Measurements from ENCODE around the gene COMMD1. TPM values are rescaled to one million over a fixed set of nuclear protein-coding genes. Genes with fewer than 3 reads are reported as not detected.
A peak's percentile ranks its signal among the peaks of the same experiment; 100 is the strongest.
"Not testable (repeated sequence)": the region's sequence is repeated elsewhere in the genome, so short reads cannot be mapped to it uniquely, and the experiment has no call there.

The COMMD1 gene
- total RNA-seq, 1 experiment from 2014 or later, result 41.4 TPM

DNA sequence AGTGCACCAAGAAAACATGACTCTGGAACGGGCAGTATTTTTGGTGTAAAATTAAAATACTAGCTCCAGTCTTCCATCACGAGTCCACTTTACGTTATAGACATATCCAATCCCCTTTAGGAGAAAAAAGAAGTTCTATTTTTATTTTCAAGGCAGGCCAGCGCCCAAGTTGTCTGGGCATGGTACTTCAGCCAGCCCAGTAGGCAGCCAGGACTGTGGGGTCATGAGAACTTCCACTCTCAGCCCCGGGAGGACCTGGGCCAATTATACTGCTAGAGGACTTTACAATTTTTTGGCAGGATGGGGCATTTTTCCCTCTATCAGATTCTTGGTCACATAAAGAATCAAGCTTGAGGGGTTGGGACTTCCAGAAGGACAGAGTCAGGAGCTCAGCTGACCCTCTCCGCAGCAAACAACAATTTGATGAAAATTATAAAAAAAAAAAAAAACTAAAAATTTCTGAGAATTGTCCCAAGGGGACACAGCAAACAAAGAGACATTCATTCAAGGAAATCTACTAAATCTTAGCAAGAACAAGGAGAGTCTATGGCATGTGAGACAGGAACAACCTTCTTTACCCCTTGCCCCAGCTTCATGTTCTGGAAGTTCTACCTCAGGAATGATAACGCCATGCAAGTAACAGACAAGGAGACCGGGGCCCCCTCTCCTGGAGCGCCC lies 253.1 kb downstream of the COMMD1 start:
- intact Hi-C loops (cut with micrococcal nuclease; ENCODE audit: unreplicated experiment), result no loop called here
- POLR2A ChIA-PET (ENCODE audit: low non-redundant PET), result no interaction called here
- no TSS peak for BruUV-seq (replicated peaks)
- CTCF ChIA-PET, result no interaction called here
- H3K9me3 ChIP-seq (ENCODE audit: low read depth, low read length, poor library complexity, severe bottlenecking), result no peaks in the 10 kb centered on the region
- H3K4me3 ChIP-seq (ENCODE audit: low read depth, low read length, poor library complexity, severe bottlenecking), result no peak overlapping the region
- no peak for DNase-seq (ENCODE audit: low spot score)
- no peaks in the 10 kb centered on the region for H3K36me3 ChIP-seq (ENCODE audit: insufficient read depth, low read length, poor library complexity, severe bottlenecking)
- TF ChIP-seq, protein P1, sequence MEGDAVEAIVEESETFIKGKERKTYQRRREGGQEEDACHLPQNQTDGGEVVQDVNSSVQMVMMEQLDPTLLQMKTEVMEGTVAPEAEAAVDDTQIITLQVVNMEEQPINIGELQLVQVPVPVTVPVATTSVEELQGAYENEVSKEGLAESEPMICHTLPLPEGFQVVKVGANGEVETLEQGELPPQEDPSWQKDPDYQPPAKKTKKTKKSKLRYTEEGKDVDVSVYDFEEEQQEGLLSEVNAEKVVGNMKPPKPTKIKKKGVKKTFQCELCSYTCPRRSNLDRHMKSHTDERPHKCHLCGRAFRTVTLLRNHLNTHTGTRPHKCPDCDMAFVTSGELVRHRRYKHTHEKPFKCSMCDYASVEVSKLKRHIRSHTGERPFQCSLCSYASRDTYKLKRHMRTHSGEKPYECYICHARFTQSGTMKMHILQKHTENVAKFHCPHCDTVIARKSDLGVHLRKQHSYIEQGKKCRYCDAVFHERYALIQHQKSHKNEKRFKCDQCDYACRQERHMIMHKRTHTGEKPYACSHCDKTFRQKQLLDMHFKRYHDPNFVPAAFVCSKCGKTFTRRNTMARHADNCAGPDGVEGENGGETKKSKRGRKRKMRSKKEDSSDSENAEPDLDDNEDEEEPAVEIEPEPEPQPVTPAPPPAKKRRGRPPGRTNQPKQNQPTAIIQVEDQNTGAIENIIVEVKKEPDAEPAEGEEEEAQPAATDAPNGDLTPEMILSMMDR (conservative IDR thresholded peaks at IDR 0.05; ENCODE audit: low read depth, low read length), result no peak
- TF ChIP-seq EZH2 (IDR thresholded peaks at IDR 0.05; ENCODE audit: borderline replicate concordance, low read depth, low read length, poor library complexity, severe bottlenecking), result no peak
- no peaks in the 10 kb centered on the region for H3K27me3 ChIP-seq (replicated peaks; ENCODE audit: insufficient read depth, low read depth, low read length, poor library complexity)
- peaks cover 8% of the 10 kb centered on the region for H3K4me1 ChIP-seq (ENCODE audit: insufficient read depth, low read length, poor library complexity, severe bottlenecking)
- no peak overlapping the region for H3K27ac ChIP-seq (ENCODE audit: low read depth, low read length, poor library complexity, severe bottlenecking)

DNA sequence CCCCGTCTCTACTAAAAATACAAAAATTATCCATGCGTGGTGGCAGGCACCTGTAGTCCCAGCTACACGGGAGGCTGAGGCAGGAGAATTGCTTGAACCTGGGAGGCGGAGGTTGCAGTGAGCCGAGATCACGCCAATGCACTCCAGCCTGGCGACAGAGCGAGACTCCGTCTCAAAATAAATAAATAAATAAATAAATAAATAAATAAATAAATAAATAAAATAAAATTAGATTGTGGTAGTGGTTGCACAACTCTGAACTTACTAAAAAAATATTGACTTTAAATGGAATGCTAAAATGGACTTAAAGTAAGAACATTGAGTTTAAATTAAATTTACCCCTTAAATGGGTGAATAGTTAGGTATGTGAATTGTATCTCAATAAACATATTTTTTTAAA lies 255.2 kb downstream of the COMMD1 start:
- H3K27me3 ChIP-seq (replicated peaks; ENCODE audit: insufficient read depth, low read depth, low read length, poor library complexity); H3K27ac ChIP-seq (ENCODE audit: low read depth, low read length, poor library complexity, severe bottlenecking); H3K9me3 ChIP-seq (ENCODE audit: low read depth, low read length, poor library complexity, severe bottlenecking); H3K36me3 ChIP-seq (ENCODE audit: insufficient read depth, low read length, poor library complexity, severe bottlenecking); intact Hi-C loops (cut with micrococcal nuclease; ENCODE audit: unreplicated experiment); DNase-seq (ENCODE audit: low spot score); POLR2A ChIA-PET (ENCODE audit: low non-redundant PET); H3K4me3 ChIP-seq (ENCODE audit: low read depth, low read length, poor library complexity, severe bottlenecking); CTCF ChIA-PET; BruUV-seq (replicated peaks): not testable (repeated sequence)
- peaks cover 12% of the 10 kb centered on the region for H3K4me1 ChIP-seq (ENCODE audit: insufficient read depth, low read length, poor library complexity, severe bottlenecking)

DNA sequence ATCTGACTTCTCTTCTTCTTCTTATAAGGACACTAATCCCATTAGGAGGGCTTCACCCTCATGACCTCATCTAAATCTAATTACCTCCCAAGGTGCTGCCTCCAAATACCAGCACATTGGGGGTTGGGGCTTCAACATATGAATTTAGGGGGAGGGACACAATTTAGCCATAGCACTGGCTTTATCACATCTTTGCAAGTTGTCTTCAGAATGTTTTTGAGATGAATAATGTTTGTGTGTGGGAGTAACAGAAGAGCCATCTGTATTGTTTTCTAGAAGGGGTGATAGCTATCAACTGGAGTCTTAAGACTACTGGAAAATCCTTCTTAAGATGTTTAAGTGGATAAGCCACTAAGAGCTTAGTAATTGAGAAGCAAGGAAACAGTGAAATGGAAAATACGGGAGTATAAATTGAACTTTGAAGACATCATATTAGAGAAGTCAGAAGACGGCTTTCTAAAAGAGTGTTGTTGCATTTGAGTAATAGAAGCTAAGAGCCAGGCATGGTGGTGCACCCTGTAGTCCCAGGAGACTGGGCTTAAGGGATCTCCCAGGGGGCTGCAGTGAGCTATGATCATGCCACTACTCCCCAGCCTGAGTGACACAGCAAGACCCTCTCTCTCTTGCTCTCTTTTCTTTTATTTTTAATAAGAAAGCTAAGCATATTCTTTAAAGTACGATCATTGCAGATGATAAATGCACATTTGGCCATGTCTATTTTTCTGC lies 257.8 kb downstream of the COMMD1 start:
- intact Hi-C loops (cut with micrococcal nuclease; ENCODE audit: unreplicated experiment), result no loop called here
- H3K4me3 ChIP-seq (ENCODE audit: low read depth, low read length, poor library complexity, severe bottlenecking), result no peak overlapping the region
- ChIA-PET CTCF (no interaction called here), POLR2A (ENCODE audit: low non-redundant PET) (no interaction called here)
- H3K27ac ChIP-seq (ENCODE audit: low read depth, low read length, poor library complexity, severe bottlenecking), result no peak overlapping the region
- peak; percentile 51 for DNase-seq (ENCODE audit: low spot score)
- no peaks in the 10 kb centered on the region for H3K36me3 ChIP-seq (ENCODE audit: insufficient read depth, low read length, poor library complexity, severe bottlenecking)
- TF ChIP-seq, protein P1 (conservative IDR thresholded peaks at IDR 0.05; ENCODE audit: low read depth, low read length), result no peak
- no peak for TF ChIP-seq EZH2 (IDR thresholded peaks at IDR 0.05; ENCODE audit: borderline replicate concordance, low read depth, low read length, poor library complexity, severe bottlenecking)
- H3K27me3 ChIP-seq (replicated peaks; ENCODE audit: insufficient read depth, low read depth, low read length, poor library complexity), result no peaks in the 10 kb centered on the region
- no peaks in the 10 kb centered on the region for H3K9me3 ChIP-seq (ENCODE audit: low read depth, low read length, poor library complexity, severe bottlenecking)
- peaks cover 12% of the 10 kb centered on the region for H3K4me1 ChIP-seq (ENCODE audit: insufficient read depth, low read length, poor library complexity, severe bottlenecking)
- BruUV-seq (replicated peaks), result no TSS peak

Measured in A673 (cell line).